Loucy (cell line): ENCODE measurements around the gene ARRB2.
A peak's percentile ranks its signal among the peaks of the same experiment; 100 is the strongest.
"Not testable (repeated sequence)": the region's sequence is repeated elsewhere in the genome, so short reads cannot be mapped to it uniquely, and the experiment has no call there.

Source experiments
- H2AFZ ChIP-seq: fragments of 200-600 bp; sonication (generic); 2 replicates; pipeline ENCODE4 v1.6.0; 2016; ENCODE audit warnings: antibody characterized with exemption, mild to moderate bottlenecking, low read length, moderate library complexity
- H3F3A ChIP-seq: fragments of 200-600 bp; 2 replicates; pipeline ENCODE4 v1.6.0; 2016; ENCODE audit warnings: antibody characterized with exemption, low read depth, mild to moderate bottlenecking
- H3K27me3 ChIP-seq: fragments of 200-600 bp; sonication (generic); 2 replicates; pipeline ENCODE4 v1.6.1; 2014; ENCODE audit warnings: low read length, mild to moderate bottlenecking; ENCODE audit not compliant: insufficient read depth, poor library complexity, severe bottlenecking
- H3K36me3 ChIP-seq: fragments of 200-600 bp; sonication (generic); 2 replicates; pipeline ENCODE4 v1.6.1; 2016; ENCODE audit warnings: low read length; ENCODE audit not compliant: insufficient read depth
- H3K4me1 ChIP-seq: fragments of 200-600 bp; sonication (generic); 2 replicates; pipeline ENCODE4 v1.5.1; 2014; ENCODE audit warnings: low read length, mild to moderate bottlenecking; ENCODE audit not compliant: insufficient read depth, poor library complexity, severe bottlenecking
- H3K4me2 ChIP-seq: fragments of 200-600 bp; sonication (generic); 2 replicates; pipeline ENCODE4 v1.6.0; 2014; ENCODE audit warnings: antibody characterized with exemption, low read length, low read depth, mild to moderate bottlenecking; ENCODE audit not compliant: poor library complexity, severe bottlenecking
- H3K4me3 ChIP-seq: fragments of 200-600 bp; sonication (generic); 2 replicates; pipeline ENCODE4 v1.5.1; 2014; ENCODE audit warnings: low read length, mild to moderate bottlenecking, mixed read lengths; ENCODE audit not compliant: poor library complexity, severe bottlenecking
- H3K79me2 ChIP-seq: fragments of 200-600 bp; sonication (generic); 2 replicates; pipeline ENCODE4 v1.6.1; 2014; ENCODE audit warnings: low read length; ENCODE audit not compliant: insufficient read depth
- H3K9ac ChIP-seq: fragments of 200-600 bp; sonication (generic); 2 replicates; pipeline ENCODE4 v1.6.0; 2014; ENCODE audit warnings: mild to moderate bottlenecking, low read depth, low read length, moderate library complexity; ENCODE audit not compliant: poor library complexity, severe bottlenecking
- H3K9me2 ChIP-seq: fragments of 200-600 bp; sonication (generic); replicated peaks from 2 replicates; pipeline ENCODE4 v1.6.1; 2016; ENCODE audit warnings: low read depth, low read length, mixed read lengths
- H3K9me3 ChIP-seq: fragments of 200-600 bp; sonication (generic); 2 replicates; pipeline ENCODE4 v1.6.1; 2014; ENCODE audit warnings: mild to moderate bottlenecking, antibody characterized with exemption, low read length, low read depth; ENCODE audit not compliant: insufficient read depth
- H4K20me1 ChIP-seq: fragments of 200-600 bp; sonication (generic); 2 replicates; pipeline ENCODE4 v1.6.0; 2014; ENCODE audit warnings: antibody characterized with exemption, low read length, mild to moderate bottlenecking; ENCODE audit not compliant: insufficient read depth, poor library complexity, severe bottlenecking
- EZH2phosphoT487 ChIP-seq: fragments of 200-600 bp; IDR thresholded peaks from 2 replicates; pipeline ENCODE4 v1.6.1; 2018; ENCODE audit warnings: antibody characterized with exemption, mild to moderate bottlenecking, moderate library complexity, borderline replicate concordance
- TF ChIP-seq, protein P1 (sequence below): fragments of 200-600 bp; sonication (generic); conservative IDR thresholded peaks from 2 replicates; pipeline ENCODE4 v1.5.1; 2014; ENCODE audit warnings: mild to moderate bottlenecking, antibody characterized with exemption, low read length

The ARRB2 gene

DNA sequence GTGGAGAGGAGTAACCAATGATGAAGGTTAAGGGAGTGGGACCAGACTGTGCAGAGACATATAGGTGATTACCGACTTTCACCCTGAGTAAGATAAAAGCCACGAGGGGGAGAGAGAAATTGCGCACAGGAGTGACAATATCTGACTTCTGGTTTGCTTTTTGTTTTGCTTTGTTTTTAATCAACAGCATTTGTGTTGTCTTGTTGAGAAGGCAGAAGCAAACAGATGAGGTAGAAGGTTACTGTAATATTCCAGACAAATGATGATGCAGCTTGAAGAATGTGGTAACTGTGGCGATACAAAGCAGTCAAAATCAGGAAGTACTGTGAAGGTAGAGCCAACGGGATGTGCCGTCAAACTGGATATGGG, 14.0 kb upstream of the ARRB2 start:
- Histone ChIP-seq H3K4me2 (no peak overlapping the region), H2AFZ (no peak overlapping the region), H3F3A (no peaks in the 10 kb centered on the region), H4K20me1 (peaks cover 18% of the 10 kb centered on the region), H3K4me3 (no peak overlapping the region), H3K4me1 (peaks cover 1% of the 10 kb centered on the region), H3K36me3 (no peaks in the 10 kb centered on the region; the same call in 1 of the 2 replicates), H3K27me3 (no peaks in the 10 kb centered on the region), H3K9ac (no peak overlapping the region), H3K79me2 (peaks cover 89% of the 10 kb centered on the region), H3K9me3 (no peaks in the 10 kb centered on the region), H3K9me2 (no peaks in the 10 kb centered on the region)
- TF ChIP-seq EZH2phosphoT487 = no peak
- TF ChIP-seq, protein P1, sequence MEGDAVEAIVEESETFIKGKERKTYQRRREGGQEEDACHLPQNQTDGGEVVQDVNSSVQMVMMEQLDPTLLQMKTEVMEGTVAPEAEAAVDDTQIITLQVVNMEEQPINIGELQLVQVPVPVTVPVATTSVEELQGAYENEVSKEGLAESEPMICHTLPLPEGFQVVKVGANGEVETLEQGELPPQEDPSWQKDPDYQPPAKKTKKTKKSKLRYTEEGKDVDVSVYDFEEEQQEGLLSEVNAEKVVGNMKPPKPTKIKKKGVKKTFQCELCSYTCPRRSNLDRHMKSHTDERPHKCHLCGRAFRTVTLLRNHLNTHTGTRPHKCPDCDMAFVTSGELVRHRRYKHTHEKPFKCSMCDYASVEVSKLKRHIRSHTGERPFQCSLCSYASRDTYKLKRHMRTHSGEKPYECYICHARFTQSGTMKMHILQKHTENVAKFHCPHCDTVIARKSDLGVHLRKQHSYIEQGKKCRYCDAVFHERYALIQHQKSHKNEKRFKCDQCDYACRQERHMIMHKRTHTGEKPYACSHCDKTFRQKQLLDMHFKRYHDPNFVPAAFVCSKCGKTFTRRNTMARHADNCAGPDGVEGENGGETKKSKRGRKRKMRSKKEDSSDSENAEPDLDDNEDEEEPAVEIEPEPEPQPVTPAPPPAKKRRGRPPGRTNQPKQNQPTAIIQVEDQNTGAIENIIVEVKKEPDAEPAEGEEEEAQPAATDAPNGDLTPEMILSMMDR = no peak

GRCh38 chr17:4699401-4700056, 10.9 kb upstream of the ARRB2 start:
- Histone ChIP-seq H3K79me2 (peaks cover 94% of the 10 kb centered on the region), H3K4me1 (peaks cover 18% of the 10 kb centered on the region), H4K20me1 (peaks cover 32% of the 10 kb centered on the region), H3K4me2 (peak overlapping the region; percentile 19)
- H2AFZ ChIP-seq, H3K9me2 ChIP-seq, H3K9me3 ChIP-seq, H3K9ac ChIP-seq, H3K36me3 ChIP-seq, H3F3A ChIP-seq, H3K27me3 ChIP-seq, H3K4me3 ChIP-seq: not testable (repeated sequence)

- H3K9me2 ChIP-seq = no peaks in the 10 kb centered on the region
- no peaks in the 10 kb centered on the region for H3K9me3 ChIP-seq
- peak overlapping the region; percentile 98 for H3K4me3 ChIP-seq
- peaks cover 92% of the 10 kb centered on the region for H3K79me2 ChIP-seq
- peaks cover 32% of the 10 kb centered on the region for H4K20me1 ChIP-seq
- no peaks in the 10 kb centered on the region for H3F3A ChIP-seq
- H3K4me1 ChIP-seq = peaks cover 24% of the 10 kb centered on the region
- H3K4me2 ChIP-seq = peak overlapping the region; percentile 100
- peak overlapping the region; percentile 33 for H3K9ac ChIP-seq
- H3K36me3 ChIP-seq = no peaks in the 10 kb centered on the region; the same call in 1 of the 2 replicates
- no peak for TF ChIP-seq EZH2phosphoT487
- TF ChIP-seq, protein P1 = no peak
- no peak overlapping the region for H2AFZ ChIP-seq
- H3K27me3 ChIP-seq = no peaks in the 10 kb centered on the region
Measured at GRCh38 chr17:4701116-4701515, 9.3 kb upstream of the ARRB2 start.

DNA sequence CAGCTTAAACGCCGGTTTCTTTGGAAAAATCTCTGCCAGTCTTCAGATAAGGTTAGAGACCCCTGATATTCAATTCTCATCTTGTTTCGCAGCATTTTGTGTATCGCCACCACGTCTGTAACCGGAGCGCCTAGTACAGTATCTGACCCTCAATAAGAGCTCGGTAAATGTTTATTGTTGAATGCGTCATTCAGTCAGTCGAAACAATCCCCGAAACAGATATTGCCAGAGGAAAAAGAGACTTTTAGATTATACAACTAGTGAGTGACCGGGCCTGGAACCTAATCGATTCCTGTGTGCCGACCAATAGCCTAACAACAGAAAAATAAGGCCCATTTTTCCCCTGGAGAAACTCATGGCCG, 7.1 kb upstream of the ARRB2 start:
- TF ChIP-seq, protein P1 = no peak
- TF ChIP-seq EZH2phosphoT487 = no peak
- Histone ChIP-seq H3F3A (no peaks in the 10 kb centered on the region), H4K20me1 (peaks cover 28% of the 10 kb centered on the region), H3K79me2 (peaks cover 70% of the 10 kb centered on the region), H3K36me3 (no peaks in the 10 kb centered on the region), H3K4me2 (peak overlapping the region; percentile 100), H3K27me3 (no peaks in the 10 kb centered on the region), H3K9me3 (no peaks in the 10 kb centered on the region), H3K9me2 (no peaks in the 10 kb centered on the region), H3K4me1 (peaks cover 27% of the 10 kb centered on the region), H3K4me3 (peak overlapping the region; percentile 98), H2AFZ (peak overlapping the region; percentile 92; the same call in 1 of the 2 replicates), H3K9ac (peak overlapping the region; percentile 91)

DNA sequence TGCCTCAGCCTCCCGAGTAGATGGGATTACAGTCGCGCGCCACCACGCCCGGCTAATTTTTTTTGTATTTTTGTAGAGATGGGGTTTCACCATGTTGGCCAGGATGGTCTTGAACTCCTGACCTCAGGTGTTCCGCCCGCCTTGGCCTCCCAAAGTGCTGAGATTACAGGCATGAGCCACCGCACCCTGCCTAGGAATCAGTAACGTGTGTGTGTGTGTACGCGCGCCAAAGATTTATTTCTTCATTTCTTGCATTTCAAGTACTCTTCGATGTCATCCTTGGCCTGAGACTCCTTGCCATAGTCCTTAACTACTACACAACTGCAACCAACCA, 5.9 kb upstream of the ARRB2 start:
- H3K4me3 ChIP-seq = peak overlapping the region; percentile 98
- H4K20me1 ChIP-seq = peaks cover 26% of the 10 kb centered on the region
- H3K4me2 ChIP-seq = peak overlapping the region; percentile 100
- not testable (repeated sequence) for H3K27me3 ChIP-seq, H3F3A ChIP-seq, H3K9me3 ChIP-seq, H3K9me2 ChIP-seq, H3K36me3 ChIP-seq
- peak overlapping the region; percentile 91 for H3K9ac ChIP-seq
- peak overlapping the region; percentile 92; the same call in 1 of the 2 replicates for H2AFZ ChIP-seq
- H3K79me2 ChIP-seq = peaks cover 59% of the 10 kb centered on the region
- peaks cover 29% of the 10 kb centered on the region for H3K4me1 ChIP-seq
